T-cell (primary cell): ENCODE data around the gene FSTL4. TPM values are rescaled to one million over a fixed set of nuclear protein-coding genes. Genes with fewer than 3 reads are reported as not detected.

Experiments used
- ATAC-seq, 4 experiments: fragments of 200-7000 bp in 3 of 4; fragments of 150-1000 bp in 1 of 4; cut with Tn5 transposase; replicated peaks in 1 of 4; 1 replicate in 3 of 4; 2 replicates in 1 of 4; pipeline ENCODE4 v1.10.0; 2021; ENCODE audit warnings: moderate library complexity in 3 of 4, mild to moderate bottlenecking in 2 of 4, moderate number of reproducible peaks in 1 of 4
- CTCF ChIA-PET, 2 donors: fragments of 300-600 bp; sonication (Branson Sonifier 250); formaldehyde crosslinking; loops; one replicate each; lab custom pipeline; 2022; ENCODE audit warnings: antibody characterized with exemption in 2 of 2; lab: Charles Lee
- POLR2A ChIA-PET, 2 donors: fragments of 300-600 bp; sonication (Branson Sonifier 250); formaldehyde crosslinking; loops; one replicate each; lab custom pipeline; 2022; ENCODE audit warnings: antibody characterized with exemption in 2 of 2; lab: Charles Lee
- DNase-seq, 35 experiments: peaks; one replicate each; pipeline versions ENCODE4 v3.0.0 to v3.0.0-alpha.2; 2013 to 2023
- H3K27ac ChIP-seq: one replicate; pipeline ENCODE4 v1.5.1; 2013; ENCODE audit warnings: low read length
- H3K27me3 ChIP-seq, 2 experiments: replicated peaks in 1 of 2; 1 replicate in 1 of 2; 2 replicates in 1 of 2; pipeline versions ENCODE4 v1.6.1 to v1.7.0; 2013; ENCODE audit warnings: low read length in 1 of 2, mixed read lengths in 1 of 2; ENCODE audit not compliant: control insufficient read depth in 2 of 2, insufficient read depth in 2 of 2; ENCODE audit errors: extremely low read depth in 1 of 2
- H3K36me3 ChIP-seq, 2 donors: 1 replicate in 1 of 2; 2 replicates in 1 of 2; pipeline versions ENCODE4 v1.6.1 to v1.7.0; 2013; ENCODE audit warnings: low read length in 1 of 2; ENCODE audit not compliant: control insufficient read depth in 2 of 2, insufficient read depth in 1 of 2; ENCODE audit errors: extremely low read depth in 1 of 2
- H3K4me1 ChIP-seq, 2 experiments: 1 replicate in 1 of 2; 2 replicates in 1 of 2; pipeline versions ENCODE4 v1.6.1 to v1.7.0; 2013; ENCODE audit warnings: low read length in 2 of 2, mixed read lengths in 1 of 2; ENCODE audit not compliant: insufficient read depth in 2 of 2, control insufficient read depth in 1 of 2; ENCODE audit errors: extremely low read depth in 1 of 2
- H3K4me3 ChIP-seq, 2 donors: 1 replicate in 1 of 2; 2 replicates in 1 of 2; pipeline versions ENCODE4 v1.5.1 to v1.7.0; 2013; ENCODE audit warnings: mild to moderate bottlenecking in 2 of 2, low read length in 1 of 2, moderate library complexity in 1 of 2; ENCODE audit not compliant: control insufficient read depth in 1 of 2; ENCODE audit errors: extremely low read depth in 1 of 2
- H3K9me3 ChIP-seq: 2 replicates; pipeline ENCODE4 v1.7.0; 2013
- H3K27ac Mint-ChIP-seq, 2 donors: one replicate each; pipeline ENCODE4 v1.8.0; 2020 to 2021; ENCODE audit warnings: mild to moderate bottlenecking in 2 of 2, mixed read lengths in 2 of 2
- H3K27me3 Mint-ChIP-seq, 2 donors: one replicate each; pipeline ENCODE4 v1.8.0; 2021 to 2022; ENCODE audit warnings: mixed read lengths in 2 of 2
- H3K36me3 Mint-ChIP-seq: one replicate; pipeline ENCODE4 v1.8.0; 2021; ENCODE audit warnings: mixed read lengths
- H3K4me1 Mint-ChIP-seq, 3 donors: one replicate each; pipeline ENCODE4 v1.8.0; 2020 to 2022; ENCODE audit warnings: mixed read lengths in 3 of 3, mild to moderate bottlenecking in 1 of 3
- H3K4me3 Mint-ChIP-seq, 3 donors: one replicate each; pipeline ENCODE4 v1.8.0; 2020 to 2022; ENCODE audit warnings: mild to moderate bottlenecking in 3 of 3, mixed read lengths in 3 of 3, moderate library complexity in 3 of 3
- H3K9me3 Mint-ChIP-seq, 3 donors: one replicate each; pipeline ENCODE4 v1.8.0; 2020 to 2022; ENCODE audit warnings: mixed read lengths in 3 of 3
- WGBS: methylation state at CpG from one replicate; pipeline ENCODE4 v1.1.5; 2013; ENCODE audit warnings: missing lambda C conversion rate; ENCODE audit not compliant: insufficient coverage; 5-methylcytosine and 5-hydroxymethylcytosine counted together
- total RNA-seq, 35 experiments: library from RNA in 6 of 35; stranded (reverse) in 6 of 35; fragments of 120-200 nt in 1 of 35; gene quantifications; one replicate each; pipeline versions ENCODE4 v1.2.1 to v1.2.4 and lab custom pipeline; 2013 to 2026

The FSTL4 gene
- total RNA-seq, 5 donors from 2014 or later (not counting 1 experiment from before 2014, with no cell fraction given) = 1.6 TPM; not detected in 3

GRCh38 chr5:133474851-133475590 lies 137.3 kb downstream of the FSTL4 start:
- CTCF ChIA-PET = no interaction called here

DNA sequence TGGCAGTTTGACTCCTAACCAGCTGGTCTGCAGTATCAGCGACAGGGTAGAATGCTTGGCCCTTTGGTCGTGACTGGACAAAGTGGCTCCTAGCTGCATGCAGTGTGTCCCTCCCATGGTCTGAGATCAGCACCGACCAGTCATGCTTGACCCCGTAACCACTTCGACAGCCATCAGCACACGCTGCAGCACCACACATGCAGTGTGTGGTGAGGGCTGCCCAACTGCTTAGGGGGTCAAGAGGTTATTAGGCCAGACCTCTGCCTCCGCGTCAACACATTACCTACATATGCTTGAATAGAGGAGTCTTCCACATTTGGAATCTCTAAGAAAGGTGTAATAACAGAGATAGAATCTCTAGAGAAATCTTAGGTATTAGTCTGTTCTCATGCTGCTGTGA lies 139.1 kb downstream of the FSTL4 start:
- Mint-ChIP-seq H3K9me3 (no peaks in the 10 kb centered on the region), H3K27me3 (peaks cover 6 to 12% of the 10 kb centered on the region in 2 donors), H3K36me3 (no peaks in the 10 kb centered on the region), H3K4me3 (no peak overlapping the region), H3K27ac (no peak overlapping the region), H3K4me1 (peaks cover 0 to 26% (median 2%) of the 10 kb centered on the region in 3 donors)
- DNase-seq (no peak), ATAC-seq (no peak)
- Histone ChIP-seq H3K4me3 (no peak overlapping the region), H3K4me1 (peaks cover 0 to 7% of the 10 kb centered on the region in 2 experiments), H3K27ac (no peak overlapping the region), H3K36me3 (no peaks in the 10 kb centered on the region), H3K9me3 (no peaks in the 10 kb centered on the region), H3K27me3 (peaks cover 3 to 7% of the 10 kb centered on the region in 2 experiments)
- ChIA-PET POLR2A (no interaction called here), CTCF (no interaction called here)
- 100% methylated on average over 4 of the region's 8 CpGs for WGBS

More at GRCh38 chr5:133474851-133475590, 137.3 kb downstream of the FSTL4 start:
- Mint-ChIP-seq H3K27ac (no peak overlapping the region), H3K4me3 (no peak overlapping the region), H3K36me3 (no peaks in the 10 kb centered on the region), H3K4me1 (peaks cover 0 to 12% (median 2%) of the 10 kb centered on the region in 3 donors), H3K9me3 (no peaks in the 10 kb centered on the region), H3K27me3 (peaks cover 12 to 17% of the 10 kb centered on the region in 2 donors)
- Histone ChIP-seq H3K27ac (no peak overlapping the region), H3K27me3 (peaks cover 3 to 7% of the 10 kb centered on the region in 2 experiments), H3K4me1 (no peaks in the 10 kb centered on the region), H3K4me3 (no peak overlapping the region), H3K9me3 (no peaks in the 10 kb centered on the region), H3K36me3 (no peaks in the 10 kb centered on the region)
- POLR2A ChIA-PET = no interaction called here
- DNase-seq (no peak), ATAC-seq (no peak)
- WGBS = 48% methylated on average over 9 of the region's 20 CpGs

DNA sequence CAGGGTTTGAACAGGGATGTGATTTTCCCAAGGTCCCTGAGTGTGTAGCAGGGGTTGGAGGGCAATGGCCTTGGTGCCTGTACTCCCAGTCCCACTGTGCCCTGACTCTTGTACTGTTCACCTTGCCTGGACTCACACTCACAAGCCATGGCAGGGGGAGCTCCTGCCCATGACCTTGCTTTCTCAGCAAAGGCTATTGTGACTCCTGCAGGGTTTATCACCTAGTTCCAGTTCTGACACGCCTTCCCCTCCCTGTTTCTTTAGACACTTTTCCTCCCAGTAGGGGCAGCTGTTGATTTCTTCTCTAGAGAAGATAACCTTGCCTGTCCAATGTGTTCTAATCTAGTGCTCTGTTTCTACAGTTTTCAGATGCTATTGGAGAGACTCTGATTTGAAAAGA lies 139.5 kb downstream of the FSTL4 start:
- Mint-ChIP-seq H3K9me3 (no peaks in the 10 kb centered on the region), H3K27me3 (peaks cover 5 to 12% of the 10 kb centered on the region in 2 donors), H3K27ac (no peak overlapping the region), H3K36me3 (no peaks in the 10 kb centered on the region), H3K4me3 (no peak overlapping the region), H3K4me1 (peaks cover 0 to 28% (median 2%) of the 10 kb centered on the region in 3 donors)
- Histone ChIP-seq H3K4me3 (no peak overlapping the region), H3K36me3 (no peaks in the 10 kb centered on the region), H3K27me3 (peaks cover 3 to 7% of the 10 kb centered on the region in 2 experiments), H3K4me1 (peaks cover 0 to 11% of the 10 kb centered on the region in 2 experiments), H3K27ac (no peak overlapping the region), H3K9me3 (no peaks in the 10 kb centered on the region)
- CTCF ChIA-PET = no interaction called here
- WGBS = no CpG with 5 or more reads among the region's 1 CpG
- POLR2A ChIA-PET = no interaction called here
- DNase-seq (no peak), ATAC-seq (no peak)

DNA sequence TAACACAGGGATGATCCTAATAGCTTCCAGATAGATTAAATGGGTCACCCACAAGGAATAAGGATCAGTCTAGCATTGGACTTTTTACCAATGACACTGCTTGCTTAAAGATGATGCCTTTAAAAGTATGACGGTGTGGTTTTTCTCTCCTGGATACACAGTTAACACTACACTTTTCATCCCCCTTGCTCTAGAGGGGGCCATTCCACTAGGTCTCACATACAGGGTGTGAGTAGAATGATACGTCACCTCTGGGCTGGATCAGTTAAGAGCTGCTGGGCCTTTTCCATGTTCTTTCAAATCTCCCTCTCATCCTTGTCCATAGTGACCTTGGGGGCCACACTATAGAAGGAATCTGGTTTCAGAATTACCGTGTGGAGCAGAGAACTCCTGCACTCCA lies 140.6 kb downstream of the FSTL4 start:
- no CpG with 5 or more reads among the region's 3 CpGs for WGBS

DNA sequence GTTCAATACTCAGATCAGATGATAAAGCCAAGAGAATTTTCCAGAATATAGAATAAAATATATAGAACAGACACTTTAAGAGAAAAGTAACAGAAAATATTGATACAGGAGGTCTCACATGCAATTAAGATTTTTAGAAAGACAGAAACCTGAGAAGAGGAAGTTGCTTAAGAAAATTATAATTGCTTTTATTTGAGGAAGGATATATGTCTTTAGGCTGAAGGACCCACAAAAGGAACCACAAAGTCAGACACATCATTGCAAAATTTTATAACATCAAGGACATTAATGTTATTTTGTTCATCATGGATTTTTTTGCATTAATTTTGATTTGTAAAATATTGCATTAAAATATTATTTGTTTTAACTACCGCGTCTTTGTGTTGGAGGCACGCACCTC lies 141.5 kb downstream of the FSTL4 start:
- ATAC-seq (no peak), DNase-seq (no peak)
- no peaks in the 10 kb centered on the region for H3K36me3 Mint-ChIP-seq
- H3K4me3 Mint-ChIP-seq = no peak overlapping the region
- H3K27me3 Mint-ChIP-seq = peaks cover 5 to 12% of the 10 kb centered on the region in 2 donors
- WGBS = no CpG with 5 or more reads among the region's 3 CpGs
- peaks cover 3 to 7% of the 10 kb centered on the region in 2 experiments for H3K27me3 ChIP-seq
- no peaks in the 10 kb centered on the region for H3K36me3 ChIP-seq
- H3K27ac ChIP-seq = no peak overlapping the region
- peaks cover 10 to 25% of the 10 kb centered on the region in 2 experiments for H3K4me1 ChIP-seq
- H3K4me3 ChIP-seq = no peak overlapping the region
- peaks cover 2 to 31% (median 2%) of the 10 kb centered on the region in 3 donors for H3K4me1 Mint-ChIP-seq
- no peaks in the 10 kb centered on the region for H3K9me3 Mint-ChIP-seq
- POLR2A ChIA-PET = no interaction called here
- CTCF ChIA-PET = no interaction called here
- no peaks in the 10 kb centered on the region for H3K9me3 ChIP-seq
- H3K27ac Mint-ChIP-seq = no peak overlapping the region

More for the DNA sequence above, 140.6 kb downstream of the FSTL4 start:
- Mint-ChIP-seq H3K4me3 (no peak overlapping the region), H3K4me1 (peaks cover 0 to 28% (median 2%) of the 10 kb centered on the region in 3 donors), H3K36me3 (no peaks in the 10 kb centered on the region), H3K27ac (no peak overlapping the region), H3K9me3 (no peaks in the 10 kb centered on the region), H3K27me3 (peaks cover 5 to 12% of the 10 kb centered on the region in 2 donors)
- POLR2A ChIA-PET = no interaction called here
- ATAC-seq (no peak), DNase-seq (no peak)
- Histone ChIP-seq H3K27ac (no peak overlapping the region), H3K27me3 (peaks cover 3 to 7% of the 10 kb centered on the region in 2 experiments), H3K36me3 (no peaks in the 10 kb centered on the region), H3K4me1 (peaks cover 7 to 20% of the 10 kb centered on the region in 2 experiments), H3K9me3 (no peaks in the 10 kb centered on the region), H3K4me3 (no peak overlapping the region)
- CTCF ChIA-PET = no interaction called here

DNA sequence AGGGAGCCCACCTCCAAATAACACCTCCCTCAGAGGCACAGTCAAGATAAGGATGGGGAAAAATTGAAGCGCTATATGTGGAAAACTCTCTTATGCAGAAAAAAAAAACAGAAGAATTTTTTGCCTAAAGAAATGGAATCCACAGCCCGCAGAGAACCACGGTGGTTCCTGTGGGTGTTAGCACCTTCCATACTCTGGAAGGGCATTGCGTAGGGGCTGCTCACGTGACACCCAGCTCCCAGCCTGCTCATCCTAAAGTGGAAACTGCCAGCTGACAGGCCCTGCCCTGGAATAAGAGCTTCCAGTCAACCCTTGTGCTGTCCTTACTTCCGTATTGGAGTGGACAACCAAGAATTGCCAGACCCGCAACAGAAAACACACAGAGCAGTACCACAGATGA lies 142.5 kb downstream of the FSTL4 start:
- H3K36me3 ChIP-seq = no peaks in the 10 kb centered on the region
- ATAC-seq = no peak
- no peak overlapping the region for H3K4me3 ChIP-seq
- H3K27ac Mint-ChIP-seq = no peak overlapping the region
- CTCF ChIA-PET = no interaction called here
- 80% methylated on average over 5 of the region's 7 CpGs for WGBS
- H3K4me1 Mint-ChIP-seq = peaks cover 6 to 37% (median 8%) of the 10 kb centered on the region in 3 donors
- no peaks in the 10 kb centered on the region for H3K9me3 Mint-ChIP-seq
- DNase-seq = no peak
- no peaks in the 10 kb centered on the region for H3K36me3 Mint-ChIP-seq
- POLR2A ChIA-PET = no interaction called here
- peaks cover 13 to 32% of the 10 kb centered on the region in 2 experiments for H3K4me1 ChIP-seq
- no peak overlapping the region for H3K27ac ChIP-seq
- no peaks in the 10 kb centered on the region for H3K9me3 ChIP-seq
- H3K27me3 ChIP-seq = peaks cover 3 to 6% of the 10 kb centered on the region in 2 experiments
- H3K4me3 Mint-ChIP-seq = no peak overlapping the region
- peaks cover 5 to 11% of the 10 kb centered on the region in 2 donors for H3K27me3 Mint-ChIP-seq
